HepG2 (cell line): ENCODE results near the gene OSBPL2. TPM values are rescaled to one million over a fixed set of nuclear protein-coding genes. Genes with fewer than 3 reads are reported as not detected.

Experiments
- ATAC-seq: fragments of 200-7000 bp; cut with Tn5 transposase; 3 replicates; pipeline ENCODE4 v1.9.1; 2020; ENCODE audit warnings: mild to moderate bottlenecking, moderate library complexity
- BruUV-seq: library from RNA; stranded (reverse); fragments of 400-500 nt; replicated peaks from 2 replicates; lab custom pipeline; 2021; lab: Mats Ljungman, UMichigan
- CTCF ChIA-PET: fragments of 300-600 bp; formaldehyde crosslinking; extraction: SDS; loops from one replicate; lab custom pipeline; 2021; ENCODE audit warnings: low total read pairs, inconsistent platforms, low intra/inter-chr PET ratio; lab: Yijun Ruan, JAX
- POLR2A ChIA-PET: fragments of 350-600 bp; sonication (Branson Sonifier 250); formaldehyde crosslinking; loops from one replicate; lab custom pipeline; 2020; ENCODE audit warnings: antibody characterized with exemption, inconsistent platforms; lab: Yijun Ruan, JAX
- DNase-seq: peaks from one replicate; pipeline ENCODE4 v3.0.0-alpha.2; 2015; ENCODE audit warnings: low spot score
- FAIRE-seq: peaks from 3 replicates; lab custom pipeline; 2011; peaks lifted over from hg19 to GRCh38; lab: Jason Lieb, UNC
- H2AFZ ChIP-seq: one replicate; pipeline ENCODE4 v1.6.1; 2011; ENCODE audit warnings: low read length, inconsistent platforms
- H3K27ac ChIP-seq: fragments of 300-600 bp; 3 replicates; pipeline ENCODE4 v1.8.0; 2011; ENCODE audit warnings: mixed run types, mild to moderate bottlenecking, mixed read lengths, low read length, inconsistent platforms; ENCODE audit not compliant: insufficient read depth; ENCODE audit errors: extremely low read length
- H3K27me3 ChIP-seq, 2 experiments: fragments of 200-600 bp in 1 of 2; 2 replicates in 1 of 2; 3 replicates in 1 of 2; pipeline versions ENCODE4 v1.6.0 to v1.8.0; 2011; ENCODE audit warnings: low read length in 2 of 2, mild to moderate bottlenecking in 2 of 2, moderate library complexity in 2 of 2, inconsistent platforms in 1 of 2; ENCODE audit not compliant: insufficient read depth in 2 of 2, control insufficient read depth in 1 of 2
- H3K36me3 ChIP-seq, 2 experiments: fragments of 200-600 bp in 1 of 2; replicated peaks in 1 of 2; 2 replicates in 1 of 2; 3 replicates in 1 of 2; pipeline versions ENCODE4 v1.5.1 to v1.8.0; 2011; ENCODE audit warnings: low read length in 2 of 2, inconsistent platforms in 1 of 2; ENCODE audit not compliant: insufficient read depth in 2 of 2, control insufficient read depth in 1 of 2
- H3K4me1 ChIP-seq: 2 replicates; pipeline ENCODE4 v1.5.1; 2012; ENCODE audit warnings: low read length, inconsistent platforms; ENCODE audit not compliant: insufficient read depth
- H3K4me2 ChIP-seq: 2 replicates; pipeline ENCODE4 v1.6.0; 2011; ENCODE audit warnings: low read depth, low read length, inconsistent platforms
- H3K4me3 ChIP-seq, 3 experiments: fragments of 200-600 bp in 1 of 3; sonication (generic), shearing (Covaris generic) in 1 of 3; replicated peaks in 1 of 3; 2 replicates each; pipeline ENCODE4 v1.5.1; 2011 to 2016; ENCODE audit warnings: low read length in 3 of 3, inconsistent platforms in 2 of 3, low read depth in 2 of 3, mild to moderate bottlenecking in 2 of 3, control low read depth in 1 of 3, mixed read lengths in 1 of 3; ENCODE audit not compliant: insufficient read depth in 1 of 3
- H3K79me2 ChIP-seq: one replicate; pipeline ENCODE4 v1.6.1; 2011; ENCODE audit warnings: low read length, inconsistent platforms; ENCODE audit not compliant: insufficient read depth
- H3K9ac ChIP-seq: 2 replicates; pipeline ENCODE4 v1.6.0; 2011; ENCODE audit warnings: mild to moderate bottlenecking, low read depth, low read length, inconsistent platforms; ENCODE audit not compliant: insufficient read depth
- H3K9me3 ChIP-seq: 2 replicates; pipeline ENCODE4 v1.5.1; 2012; ENCODE audit warnings: mild to moderate bottlenecking, low read length
- H4K20me1 ChIP-seq: 2 replicates; pipeline ENCODE4 v1.6.0; 2011; ENCODE audit warnings: inconsistent platforms, mild to moderate bottlenecking, low read length, moderate library complexity; ENCODE audit not compliant: insufficient read depth
- EEA1 ChIP-seq: sonication (generic); formaldehyde crosslinking; IDR thresholded peaks from 2 replicates; pipeline ENCODE4 v1.5.1; 2020; ENCODE audit warnings: mild to moderate bottlenecking, missing genetic modification reagents, borderline replicate concordance
- HNF1A ChIP-seq, 2 experiments: sonication (generic) in 1 of 2; formaldehyde crosslinking in 1 of 2; IDR thresholded peaks; 2 replicates each; pipeline versions ENCODE4 v1.4.0 to v1.6.1; 2016 to 2020; ENCODE audit warnings: borderline replicate concordance in 1 of 2, low read depth in 1 of 2, mild to moderate bottlenecking in 1 of 2, missing genetic modification reagents in 1 of 2
- KAT7 ChIP-seq: IDR thresholded peaks from 2 replicates; pipeline ENCODE4 v1.6.1; 2018; ENCODE audit warnings: borderline replicate concordance, missing compliant biosample characterization
- SMARCE1 ChIP-seq: fragments of 450-650 bp; IDR thresholded peaks from 2 replicates; pipeline ENCODE4 v1.6.1; 2017; ENCODE audit warnings: borderline replicate concordance
- SNAI1 ChIP-seq: sonication (generic); formaldehyde crosslinking; IDR thresholded peaks from 2 replicates; pipeline ENCODE4 v1.5.0; 2020; ENCODE audit warnings: mild to moderate bottlenecking, missing genetic modification reagents, borderline replicate concordance
- SOX5 ChIP-seq: IDR thresholded peaks from 2 replicates; pipeline ENCODE4 v1.6.1; 2016; ENCODE audit warnings: borderline replicate concordance
- SP5 ChIP-seq: IDR thresholded peaks from 2 replicates; pipeline ENCODE4 v1.6.1; 2016; ENCODE audit warnings: low read depth, borderline replicate concordance
- TAF1 ChIP-seq: sonication (generic); formaldehyde crosslinking; IDR thresholded peaks from 2 replicates; pipeline ENCODE4 v1.4.0; 2020; ENCODE audit warnings: missing genetic modification reagents
- ZKSCAN1 ChIP-seq: fragments of 150-350 bp; IDR thresholded peaks from 2 replicates; pipeline ENCODE4 v1.6.1; 2014; ENCODE audit warnings: low read length
- ZNF232 ChIP-seq: sonication (generic); formaldehyde crosslinking; IDR thresholded peaks from 2 replicates; pipeline ENCODE4 v1.4.0; 2020; ENCODE audit warnings: missing genetic modification reagents, borderline replicate concordance
- ZNF280D ChIP-seq: sonication (generic); formaldehyde crosslinking; IDR thresholded peaks from 2 replicates; pipeline ENCODE4 v1.5.1; 2020; ENCODE audit warnings: mild to moderate bottlenecking, missing genetic modification reagents
- ZNF672 ChIP-seq: sonication (generic); formaldehyde crosslinking; IDR thresholded peaks from 2 replicates; pipeline ENCODE4 v1.8.1; 2022; ENCODE audit warnings: missing genetic modification reagents
- ZNF788 ChIP-seq: sonication (generic); formaldehyde crosslinking; IDR thresholded peaks from 2 replicates; pipeline ENCODE4 v1.5.0; 2020; ENCODE audit warnings: mild to moderate bottlenecking, missing genetic modification reagents, borderline replicate concordance
- ZNF839 ChIP-seq: sonication (generic); formaldehyde crosslinking; IDR thresholded peaks from 2 replicates; pipeline ENCODE4 v1.4.0; 2020; ENCODE audit warnings: missing genetic modification reagents, mild to moderate bottlenecking, borderline replicate concordance
- WGBS: methylation state at CpG from one replicate; pipeline ENCODE4 v1.1.6; 2017; ENCODE audit warnings: low lambda C conversion rate; 5-methylcytosine and 5-hydroxymethylcytosine counted together
- in situ Hi-C: cut with HindIII; loops from 2 replicates; pipeline ENCODE4 v1.10.0; 2017; ENCODE audit warnings: low pct_unique_long_range_greater_than_20kb; ENCODE audit not compliant: extremely low pct_ligation_motif_present
- intact Hi-C: fragments of 100-400 bp; cut with micrococcal nuclease; formaldehyde crosslinking; loops from one replicate; pipeline ENCODE4 v1.10.0; 2022; ENCODE audit not compliant: unreplicated experiment
- polyA plus RNA-seq, 8 experiments: library from polyadenylated mRNA; depleted of rRNA in 3 of 8; stranded (reverse) in 7 of 8; unstranded in 1 of 8; fragments of >200 nt; fragmentation: Illumina TruSeq in 4 of 8; extraction: Trizol in 4 of 8; gene quantifications; 2 replicates each; pipeline versions ENCODE4 v1.2.1 to v1.2.3, GENCODE V29; 2011 to 2016; ENCODE audit warnings: low read depth in 4 of 8, missing spikeins in 1 of 8, mixed read lengths in 1 of 8; ENCODE audit not compliant: insufficient read depth in 1 of 8
- total RNA-seq, 5 experiments: library from RNA; depleted of rRNA; stranded (reverse); fragments of >200 nt; fragmentation: Illumina TruSeq; extraction: Trizol; gene quantifications; 2 replicates each; pipeline ENCODE4 v1.2.3, GENCODE V29; 2016; ENCODE audit warnings: low read depth in 1 of 5

OSBPL2 gene
- total and polyA plus RNA-seq, 2 of the 13 experiments (the other 11 are each of a cell fraction or from before 2014, with no cell fraction given), result 18.5 to 37.4 TPM

- no peak for TF ChIP-seq HNF1A (IDR thresholded peaks at IDR 0.05; ENCODE audit: low read depth)
- no peak for TF ChIP-seq HNF1A (CRISPR knock-in tag; IDR thresholded peaks at IDR 0.05; ENCODE audit: borderline replicate concordance)
- TF ChIP-seq SOX5 (CRISPR knock-in tag), result no peak
- TF ChIP-seq, all 625 proteins: peak for 0
Measured at GRCh38 chr20:62277253-62277652, 38.9 kb downstream of the OSBPL2 start (continued).

GRCh38 chr20:62280303-62280702, 42.0 kb downstream of the OSBPL2 start:
- Histone ChIP-seq H3K9ac (no peak overlapping the region), H3K79me2 (no peaks in the 10 kb centered on the region), H3K4me2 (no peak overlapping the region), H3K4me1 (no peaks in the 10 kb centered on the region), H3K9me3 (no peaks in the 10 kb centered on the region), H3K4me3 (no peak overlapping the region), H4K20me1 (no peaks in the 10 kb centered on the region; the same call in 1 of the 2 replicates), H3K27ac (no peak overlapping the region), H2AFZ (no peak overlapping the region), H3K36me3 (peaks cover 51 to 79% of the 10 kb centered on the region in 2 experiments), H3K27me3 (no peaks in the 10 kb centered on the region)
- CTCF ChIA-PET, result no interaction called here
- ATAC-seq (no peak), FAIRE-seq (no peak), DNase-seq (no peak)
- intact Hi-C loops, result no loop called here
- 96% methylated on average over 4 of the region's 4 CpGs for WGBS
- BruUV-seq, result no TSS peak
- POLR2A ChIA-PET, result no interaction called here
- in situ Hi-C loops, result no loop called here
- TF ChIP-seq ZNF788 (CRISPR knock-in tag), result no peak
- no peak for TF ChIP-seq ZNF672 (CRISPR knock-in tag)
- no peak for TF ChIP-seq ZNF280D (CRISPR knock-in tag)
- TF ChIP-seq ZKSCAN1, result no peak
- TF ChIP-seq SNAI1 (CRISPR knock-in tag), result no peak
- no peak for TF ChIP-seq SMARCE1
- no peak for TF ChIP-seq ZNF232
- TF ChIP-seq TAF1, result no peak
- no peak for TF ChIP-seq EEA1 (CRISPR knock-in tag)
- TF ChIP-seq SP5, result no peak
- TF ChIP-seq KAT7, result no peak
- TF ChIP-seq ZNF839 (CRISPR knock-in tag), result no peak
